Neural progenitor cell (in vitro differentiated cells): Measurements from ENCODE around the gene SAMD4A.

Experiments
- EZH2 ChIP-seq: fragments of 200-600 bp; sonication (generic); IDR thresholded peaks from 2 replicates; pipeline ENCODE4 v1.6.1; 2017; ENCODE audit warnings: antibody characterized with exemption, mild to moderate bottlenecking, moderate library complexity
- EZH2phosphoT487 ChIP-seq: fragments of 200-600 bp; sonication (generic); IDR thresholded peaks from 2 replicates; pipeline ENCODE4 v1.6.1; 2017; ENCODE audit warnings: antibody characterized with exemption
- TF ChIP-seq, protein P1 (sequence below): fragments of 200-600 bp; sonication (generic); IDR thresholded peaks from 2 replicates; pipeline ENCODE4 v1.5.1; 2017; ENCODE audit warnings: antibody characterized with exemption, mild to moderate bottlenecking

DNA sequence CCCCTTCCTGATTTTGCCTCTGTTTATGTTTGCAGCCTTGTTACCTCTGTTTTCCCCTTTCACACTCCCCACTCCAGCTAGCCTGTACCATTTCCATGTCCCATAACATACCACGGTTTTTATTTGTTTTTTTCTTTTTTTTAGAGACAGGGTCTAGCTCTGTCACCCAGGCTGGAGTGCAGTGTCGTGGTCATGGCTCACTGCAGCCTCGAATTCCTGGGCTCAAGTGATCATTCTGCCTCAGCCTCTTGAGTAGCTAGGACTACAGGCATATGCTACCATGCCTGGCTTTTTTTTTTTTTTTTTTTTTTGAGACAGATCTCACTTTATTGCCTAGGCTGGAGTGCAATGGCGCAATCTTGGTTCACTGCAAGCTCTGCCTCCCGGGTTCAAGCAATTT lies 18.4 kb upstream of the SAMD4A start:
- TF ChIP-seq, protein P1, sequence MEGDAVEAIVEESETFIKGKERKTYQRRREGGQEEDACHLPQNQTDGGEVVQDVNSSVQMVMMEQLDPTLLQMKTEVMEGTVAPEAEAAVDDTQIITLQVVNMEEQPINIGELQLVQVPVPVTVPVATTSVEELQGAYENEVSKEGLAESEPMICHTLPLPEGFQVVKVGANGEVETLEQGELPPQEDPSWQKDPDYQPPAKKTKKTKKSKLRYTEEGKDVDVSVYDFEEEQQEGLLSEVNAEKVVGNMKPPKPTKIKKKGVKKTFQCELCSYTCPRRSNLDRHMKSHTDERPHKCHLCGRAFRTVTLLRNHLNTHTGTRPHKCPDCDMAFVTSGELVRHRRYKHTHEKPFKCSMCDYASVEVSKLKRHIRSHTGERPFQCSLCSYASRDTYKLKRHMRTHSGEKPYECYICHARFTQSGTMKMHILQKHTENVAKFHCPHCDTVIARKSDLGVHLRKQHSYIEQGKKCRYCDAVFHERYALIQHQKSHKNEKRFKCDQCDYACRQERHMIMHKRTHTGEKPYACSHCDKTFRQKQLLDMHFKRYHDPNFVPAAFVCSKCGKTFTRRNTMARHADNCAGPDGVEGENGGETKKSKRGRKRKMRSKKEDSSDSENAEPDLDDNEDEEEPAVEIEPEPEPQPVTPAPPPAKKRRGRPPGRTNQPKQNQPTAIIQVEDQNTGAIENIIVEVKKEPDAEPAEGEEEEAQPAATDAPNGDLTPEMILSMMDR = no peak
- TF ChIP-seq EZH2 (no peak), EZH2phosphoT487 (no peak)
